H1 (cell line): Measurements from ENCODE around the gene LCMT1.
"Not testable (repeated sequence)": the region's sequence is repeated elsewhere in the genome, so short reads cannot be mapped to it uniquely, and the experiment has no call there.

Experiments
- ATF2 ChIP-seq: IDR thresholded peaks from 2 replicates; pipeline ENCODE4 v1.6.1; 2012; ENCODE audit warnings: low read length, inconsistent platforms
- BCL11A ChIP-seq, 2 experiments: IDR thresholded peaks; one replicate each; pipeline ENCODE4 v1.6.1; 2011; ENCODE audit warnings: low read depth in 2 of 2, low read length in 2 of 2, mild to moderate bottlenecking in 2 of 2
- CHD7 ChIP-seq: fragments of 300-600 bp; sonication (generic); IDR thresholded peaks from 2 replicates; pipeline ENCODE4 v1.7.1; 2012; ENCODE audit warnings: low read length, moderate library complexity, mild to moderate bottlenecking, inconsistent platforms; ENCODE audit not compliant: insufficient replicate concordance
- CTCF ChIP-seq, 3 experiments: IDR thresholded peaks; 1 replicate in 2 of 3; 2 replicates in 1 of 3; pipeline versions ENCODE4 v1.5.1 to v1.6.1; 2011; ENCODE audit warnings: low read length in 3 of 3, mild to moderate bottlenecking in 3 of 3, inconsistent platforms in 2 of 3, low read depth in 1 of 3, moderate library complexity in 1 of 3; ENCODE audit not compliant: insufficient read depth in 1 of 3; ENCODE audit errors: control extremely low read depth in 1 of 3
- EZH2 ChIP-seq: fragments of 200-600 bp; sonication (generic); IDR thresholded peaks from 2 replicates; pipeline ENCODE4 v1.7.1; 2012; ENCODE audit warnings: low read depth, mild to moderate bottlenecking, moderate library complexity, low read length, inconsistent platforms; ENCODE audit not compliant: severe bottlenecking
- KDM1A ChIP-seq: fragments of 200-600, 300-600 bp; sonication (generic); IDR thresholded peaks from 2 replicates; pipeline ENCODE4 v1.7.1; 2016; ENCODE audit warnings: mild to moderate bottlenecking, low read length, borderline replicate concordance
- KDM5A ChIP-seq: fragments of 200-600 bp; IDR thresholded peaks from 2 replicates; pipeline ENCODE4 v1.7.1; 2012; ENCODE audit warnings: mild to moderate bottlenecking, low read length, inconsistent platforms, mixed read lengths
- POLR2A ChIP-seq, 2 experiments: IDR thresholded peaks; 1 replicate in 1 of 2; 2 replicates in 1 of 2; pipeline ENCODE4 v1.6.1; 2011; ENCODE audit warnings: low read depth in 2 of 2, low read length in 2 of 2, mild to moderate bottlenecking in 2 of 2; ENCODE audit errors: control extremely low read depth in 1 of 2
- RAD21 ChIP-seq, 2 experiments: IDR thresholded peaks in 1 of 2; conservative IDR thresholded peaks in 1 of 2; 2 replicates each; pipeline ENCODE4 v1.6.1; 2011; ENCODE audit warnings: low read depth in 2 of 2, low read length in 2 of 2, improper control_type of control experiment in 1 of 2, inconsistent platforms in 1 of 2, mild to moderate bottlenecking in 1 of 2, moderate library complexity in 1 of 2
- TBP ChIP-seq: IDR thresholded peaks from 2 replicates; pipeline ENCODE4 v1.6.1; 2011; ENCODE audit warnings: low read depth, low read length, improper control_type of control experiment
- TCF12 ChIP-seq: IDR thresholded peaks from 2 replicates; pipeline ENCODE4 v1.6.1; 2011; ENCODE audit warnings: low read depth, mild to moderate bottlenecking, low read length
- YY1 ChIP-seq: IDR thresholded peaks from 2 replicates; pipeline ENCODE4 v1.6.1; 2011; ENCODE audit warnings: low read depth, mild to moderate bottlenecking, low read length

GRCh38 chr16:25167920-25168319, 56.4 kb downstream of the LCMT1 start:
- TF ChIP-seq CTCF (IDR thresholded peaks at IDR 0.05; ENCODE audit: control extremely low read depth in 1 of 3, insufficient read depth in 1 of 3, low read depth in 1 of 3, low read length in 3 of 3); YY1; KDM1A; RAD21 (IDR thresholded peaks at IDR 0.05 in 1 of 2, conservative IDR thresholded peaks at IDR 0.05 in 1 of 2; ENCODE audit: low read depth in 2 of 2, low read length in 2 of 2); KDM5A; POLR2A (IDR thresholded peaks at IDR 0.05; ENCODE audit: control extremely low read depth in 1 of 2, low read depth in 2 of 2, low read length in 2 of 2); TCF12; BCL11A (IDR thresholded peaks at IDR 0.05; ENCODE audit: low read depth in 2 of 2, low read length in 2 of 2); ATF2; TBP; CHD7; EZH2: not testable (repeated sequence)
